Uterus (tissue), 4 donors: ENCODE measurements around the gene SBNO1. TPM values are rescaled to one million over a fixed set of nuclear protein-coding genes. Genes with fewer than 3 reads are reported as not detected.

Experiments
- DNase-seq, 2 donors: peaks; one replicate each; pipeline ENCODE4 v3.0.0-alpha.2; 2019 to 2020
- H3K27ac ChIP-seq, 2 donors: fragments of 200-600 bp; sonication (generic); 1 replicate in 1 of 2; 2 replicates in 1 of 2; pipeline ENCODE4 v1.5.1; 2016 to 2018
- H3K27me3 ChIP-seq, 2 donors: fragments of 200-600 bp; sonication (generic); one replicate each; pipeline ENCODE4 v1.5.1; 2018 to 2019; ENCODE audit warnings: control low read depth in 1 of 2
- H3K36me3 ChIP-seq, 2 donors: fragments of 200-600 bp; sonication (generic); one replicate each; pipeline ENCODE4 v1.5.1; 2019; ENCODE audit warnings: control low read depth in 1 of 2
- H3K4me1 ChIP-seq, 2 donors: fragments of 200-600 bp; sonication (generic); one replicate each; pipeline ENCODE4 v1.5.1; 2018 to 2019; ENCODE audit warnings: control low read depth in 1 of 2
- H3K4me3 ChIP-seq, 2 donors: fragments of 200-600 bp; sonication (generic); 1 replicate in 1 of 2; 2 replicates in 1 of 2; pipeline ENCODE4 v1.5.1; 2018 to 2019; ENCODE audit warnings: mild to moderate bottlenecking in 1 of 2
- H3K9me3 ChIP-seq, 2 donors: fragments of 200-600 bp; sonication (generic); one replicate each; pipeline ENCODE4 v1.5.1; 2019; ENCODE audit warnings: control low read depth in 1 of 2
- POLR2A ChIP-seq, 2 donors: fragments of 450-650 bp; IDR thresholded peaks; one replicate each; pipeline ENCODE4 v1.6.1; 2016; ENCODE audit warnings: antibody characterized with exemption in 2 of 2, mild to moderate bottlenecking in 1 of 2, moderate library complexity in 1 of 2
- intact Hi-C: fragments of 100-400 bp; cut with DNase I; formaldehyde crosslinking; loops from one replicate; pipeline ENCODE4 v1.15.1; 2023; ENCODE audit warnings: low total_unique reads
- total RNA-seq, 4 donors: library from RNA; depleted of rRNA in 3 of 4; stranded (reverse); fragments of >200 nt in 3 of 4; gene quantifications; one replicate each; pipeline versions ENCODE4 v1.1.0 to v1.2.4, GENCODE V29; 2014 to 2023
- TF ChIP-seq, protein P1 (sequence below), 4 experiments: fragments of 200-600 bp in 2 of 4; fragments of 450-650 bp in 2 of 4; sonication (generic) in 2 of 4; IDR thresholded peaks; one replicate each; pipeline ENCODE4 v1.5.1; 2016 to 2019; ENCODE audit warnings: antibody characterized with exemption in 4 of 4, mild to moderate bottlenecking in 2 of 4, moderate library complexity in 1 of 4
- donor health status: DM: yes; HTN: yes; CAD: no.

The SBNO1 gene
- total RNA-seq, 4 donors from 2014 or later = 16.8 to 40.5 (median 33.0) TPM

DNA sequence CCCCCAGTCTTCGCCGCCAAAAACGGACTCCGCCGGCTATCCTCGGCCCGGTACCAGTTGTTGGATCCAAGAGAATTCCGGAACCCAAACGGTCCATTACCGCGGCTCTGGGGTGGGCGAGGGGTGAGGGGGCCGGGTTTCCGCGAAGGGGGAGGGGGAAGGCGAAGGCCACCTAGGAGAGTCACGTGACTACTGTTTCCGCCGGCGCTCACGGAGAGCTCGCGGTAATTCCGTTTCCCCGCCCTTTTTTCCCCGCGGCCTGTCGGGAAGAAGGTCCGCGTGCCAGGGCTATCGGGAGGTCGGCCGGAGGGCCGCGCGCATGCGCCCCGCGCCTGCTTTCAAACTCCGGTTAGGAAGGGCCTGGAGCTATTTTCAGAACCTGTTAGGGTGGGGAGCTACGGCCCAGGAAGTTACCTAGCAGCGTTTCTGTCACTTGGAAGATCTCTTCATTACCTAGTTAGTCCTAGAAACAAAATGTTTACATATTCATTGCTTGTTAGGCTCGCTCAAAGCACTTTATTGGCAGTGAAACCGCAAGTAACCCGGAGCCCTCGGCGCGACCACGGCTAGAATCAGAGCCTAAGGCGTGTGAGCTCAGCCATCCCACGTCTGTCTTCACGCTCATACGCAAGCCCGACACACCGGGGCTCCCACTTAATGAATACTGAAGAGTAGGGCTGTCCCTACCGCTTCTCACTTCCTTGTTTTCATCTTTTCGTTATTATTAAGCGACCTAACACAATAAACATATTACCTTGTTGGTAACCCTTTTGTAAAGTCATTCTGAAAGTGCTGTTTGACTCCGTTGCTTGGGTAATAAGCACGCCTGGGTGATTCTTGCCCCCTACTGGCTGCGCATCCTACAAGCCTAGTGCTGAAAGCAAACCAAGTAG, 624 bp upstream of the SBNO1 start:
- Histone ChIP-seq H3K27ac (peak overlapping the region; percentile 94 to 96), H3K36me3 (no peaks in the 10 kb centered on the region), H3K27me3 (no peaks in the 10 kb centered on the region), H3K4me1 (peaks cover 5 to 9% of the 10 kb centered on the region in 2 donors), H3K4me3 (peak overlapping the region; percentile 78 to 95), H3K9me3 (no peaks in the 10 kb centered on the region)
- TF ChIP-seq, protein P1, sequence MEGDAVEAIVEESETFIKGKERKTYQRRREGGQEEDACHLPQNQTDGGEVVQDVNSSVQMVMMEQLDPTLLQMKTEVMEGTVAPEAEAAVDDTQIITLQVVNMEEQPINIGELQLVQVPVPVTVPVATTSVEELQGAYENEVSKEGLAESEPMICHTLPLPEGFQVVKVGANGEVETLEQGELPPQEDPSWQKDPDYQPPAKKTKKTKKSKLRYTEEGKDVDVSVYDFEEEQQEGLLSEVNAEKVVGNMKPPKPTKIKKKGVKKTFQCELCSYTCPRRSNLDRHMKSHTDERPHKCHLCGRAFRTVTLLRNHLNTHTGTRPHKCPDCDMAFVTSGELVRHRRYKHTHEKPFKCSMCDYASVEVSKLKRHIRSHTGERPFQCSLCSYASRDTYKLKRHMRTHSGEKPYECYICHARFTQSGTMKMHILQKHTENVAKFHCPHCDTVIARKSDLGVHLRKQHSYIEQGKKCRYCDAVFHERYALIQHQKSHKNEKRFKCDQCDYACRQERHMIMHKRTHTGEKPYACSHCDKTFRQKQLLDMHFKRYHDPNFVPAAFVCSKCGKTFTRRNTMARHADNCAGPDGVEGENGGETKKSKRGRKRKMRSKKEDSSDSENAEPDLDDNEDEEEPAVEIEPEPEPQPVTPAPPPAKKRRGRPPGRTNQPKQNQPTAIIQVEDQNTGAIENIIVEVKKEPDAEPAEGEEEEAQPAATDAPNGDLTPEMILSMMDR (IDR thresholded peaks at IDR 0.05) = peak; percentile 69 to 75 (median 74)
- peak; percentile 79 to 81 for TF ChIP-seq POLR2A (IDR thresholded peaks at IDR 0.05)
- intact Hi-C loops = no loop called here
- DNase-seq = peak; percentile 98 to 99

DNA sequence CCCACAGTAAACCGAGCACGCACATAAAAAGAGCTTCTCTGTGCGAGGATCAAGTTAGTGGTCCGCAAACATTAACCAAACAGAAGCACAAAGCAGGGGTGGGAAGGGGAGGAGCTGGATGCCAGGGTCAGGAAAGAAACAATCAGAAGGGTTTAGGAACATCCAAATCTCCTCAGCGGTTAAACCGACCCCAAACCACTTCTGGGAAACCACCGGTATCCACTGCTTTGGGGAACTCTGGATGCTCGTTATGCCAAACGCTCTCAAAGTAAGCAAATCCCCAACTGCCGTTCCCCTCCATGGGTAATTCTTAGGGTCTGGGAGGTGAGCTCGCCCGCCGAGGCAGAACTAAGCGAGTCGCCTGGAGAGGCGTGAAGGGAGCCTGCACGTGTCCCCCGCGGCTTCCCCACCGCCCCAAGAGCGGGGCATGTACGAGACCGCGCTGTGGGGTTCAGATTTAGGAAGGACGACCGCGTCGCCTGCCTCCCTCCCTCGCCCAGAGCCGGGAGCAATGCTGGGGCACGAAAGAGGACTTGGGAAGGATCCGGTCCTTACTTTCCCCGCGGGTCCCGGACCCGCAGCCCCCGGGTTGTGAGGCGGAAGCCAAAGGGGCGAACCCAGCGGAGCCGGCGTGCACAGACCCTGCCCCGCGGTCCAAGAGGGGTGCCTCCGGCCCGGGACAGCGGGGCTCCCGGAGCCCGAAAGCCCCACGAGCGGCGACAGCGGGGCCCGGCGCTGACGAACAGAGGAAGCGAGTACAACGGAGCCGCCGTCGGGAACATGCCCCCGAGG, 711 bp downstream of the SBNO1 start:
- H3K4me1 ChIP-seq = peaks cover 5 to 9% of the 10 kb centered on the region in 2 donors
- peak in 1 of 2 donors; percentile 32 for DNase-seq

DNA sequence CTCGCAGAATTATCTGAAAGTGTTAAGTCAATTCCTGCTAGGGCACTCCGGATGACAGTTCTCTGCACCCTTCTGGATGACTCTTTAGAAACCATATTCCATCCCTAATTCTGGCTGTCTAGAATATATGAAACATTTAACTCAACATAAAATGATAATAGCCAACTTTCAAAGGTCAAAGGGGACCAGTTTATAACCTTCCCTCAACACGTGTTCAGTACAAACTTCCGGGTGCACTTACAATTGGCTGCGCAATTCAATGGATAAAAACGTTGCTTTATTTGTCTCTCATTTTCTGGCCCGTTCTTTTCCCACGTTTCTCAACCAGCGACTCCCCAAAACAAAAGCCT, 1.3 kb downstream of the SBNO1 start:
- Histone ChIP-seq H3K9me3 (no peaks in the 10 kb centered on the region), H3K4me1 (peaks cover 5 to 9% of the 10 kb centered on the region in 2 donors), H3K27ac (peak overlapping the region; percentile 94 to 96), H3K36me3 (no peaks in the 10 kb centered on the region), H3K27me3 (no peaks in the 10 kb centered on the region), H3K4me3 (peak overlapping the region; percentile 78 to 95)
- intact Hi-C loops = no loop called here
- DNase-seq = no peak
- no peak for TF ChIP-seq POLR2A (IDR thresholded peaks at IDR 0.05)
- TF ChIP-seq, protein P1 (IDR thresholded peaks at IDR 0.05) = no peak

More for the DNA sequence above, 711 bp downstream of the SBNO1 start:
- H3K4me3 ChIP-seq = peak overlapping the region; percentile 78 to 95
- H3K27ac ChIP-seq = peak overlapping the region; percentile 94 to 96
- TF ChIP-seq POLR2A (IDR thresholded peaks at IDR 0.05) = no peak
- TF ChIP-seq, protein P1 (IDR thresholded peaks at IDR 0.05) = no peak
- H3K36me3 ChIP-seq = no peaks in the 10 kb centered on the region
- H3K27me3 ChIP-seq = no peaks in the 10 kb centered on the region
- H3K9me3 ChIP-seq = no peaks in the 10 kb centered on the region
- intact Hi-C loops = no loop called here

DNA sequence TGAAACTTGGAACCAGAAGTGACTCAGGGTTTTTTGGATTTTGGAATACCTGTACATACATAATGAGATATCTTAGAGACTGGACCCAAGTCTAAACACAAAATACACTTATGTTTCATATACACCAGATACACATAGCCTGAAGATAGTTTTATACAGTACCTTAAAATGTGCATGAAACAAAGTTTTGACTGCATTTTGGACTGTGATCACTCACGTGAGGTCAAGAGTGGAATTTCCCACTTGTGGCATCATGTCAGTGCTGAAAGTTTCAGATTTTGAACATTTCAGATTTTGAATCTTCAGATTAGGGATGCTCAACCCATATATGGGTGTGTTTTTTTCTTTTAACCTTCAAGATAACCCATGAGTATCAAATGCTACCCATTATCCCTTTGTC, 6.6 kb downstream of the SBNO1 start:
- TF ChIP-seq POLR2A (IDR thresholded peaks at IDR 0.05) = no peak
- TF ChIP-seq, protein P1 (IDR thresholded peaks at IDR 0.05) = no peak
- Histone ChIP-seq H3K36me3 (no peaks in the 10 kb centered on the region), H3K27ac (no peak overlapping the region), H3K27me3 (no peaks in the 10 kb centered on the region), H3K4me1 (peaks cover 3% of the 10 kb centered on the region in 2 donors), H3K9me3 (no peaks in the 10 kb centered on the region), H3K4me3 (no peak overlapping the region)
- no peak for DNase-seq
- intact Hi-C loops = no loop called here
